GM12873 (cell line): ENCODE measurements around the gene PPP2R5D.

Experiments used
- TF ChIP-seq, protein P1 (sequence below): IDR thresholded peaks from 2 replicates; pipeline ENCODE4 v1.5.1; 2012; ENCODE audit warnings: low read depth, mild to moderate bottlenecking, moderate library complexity, low read length, control low read depth; ENCODE audit not compliant: insufficient read depth; ENCODE audit errors: missing control alignments

Gene PPP2R5D

DNA sequence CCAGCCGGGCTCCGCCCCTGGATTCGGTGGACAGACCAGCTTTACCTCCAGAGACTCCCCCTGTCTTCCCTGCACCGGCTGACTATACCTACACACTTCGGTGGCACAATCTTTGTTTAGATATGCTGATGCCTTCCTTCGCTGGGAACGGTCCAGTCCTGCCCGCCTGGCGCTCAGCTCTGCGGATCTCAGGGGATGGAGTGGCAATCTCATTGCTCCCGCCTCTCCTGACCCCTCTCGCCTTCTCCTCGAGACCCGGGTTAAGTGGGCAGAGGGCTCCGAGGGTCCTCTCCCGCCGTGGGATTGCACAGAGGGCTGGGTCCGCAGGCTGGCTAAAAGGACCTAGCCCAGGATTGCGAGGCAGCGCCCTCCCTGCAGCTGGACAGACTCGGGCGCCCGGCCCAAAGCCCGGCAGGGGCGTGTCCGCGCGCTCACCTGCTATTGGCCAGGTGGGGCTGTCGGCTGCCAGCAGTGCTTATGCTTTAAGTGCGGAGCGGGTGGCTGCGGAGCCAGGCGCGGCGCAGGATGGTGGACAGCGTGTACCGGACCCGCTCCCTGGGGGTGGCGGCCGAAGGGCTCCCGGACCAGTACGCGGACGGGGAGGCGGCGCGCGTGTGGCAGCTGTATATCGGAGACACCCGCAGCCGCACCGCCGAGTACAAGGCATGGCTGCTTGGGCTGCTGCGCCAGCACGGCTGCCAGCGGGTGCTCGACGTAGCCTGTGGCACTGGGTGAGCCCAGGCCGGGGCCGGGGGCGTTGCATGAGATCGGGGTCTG is 23.9 kb upstream of the PPP2R5D start, which contains the start of gene GNMT:
TSS of gene GNMT (plus strand) at position 512 of the 777 bp plus-strand sequence. CDS start at position 526, 14 bp downstream.
- TF ChIP-seq, protein P1, sequence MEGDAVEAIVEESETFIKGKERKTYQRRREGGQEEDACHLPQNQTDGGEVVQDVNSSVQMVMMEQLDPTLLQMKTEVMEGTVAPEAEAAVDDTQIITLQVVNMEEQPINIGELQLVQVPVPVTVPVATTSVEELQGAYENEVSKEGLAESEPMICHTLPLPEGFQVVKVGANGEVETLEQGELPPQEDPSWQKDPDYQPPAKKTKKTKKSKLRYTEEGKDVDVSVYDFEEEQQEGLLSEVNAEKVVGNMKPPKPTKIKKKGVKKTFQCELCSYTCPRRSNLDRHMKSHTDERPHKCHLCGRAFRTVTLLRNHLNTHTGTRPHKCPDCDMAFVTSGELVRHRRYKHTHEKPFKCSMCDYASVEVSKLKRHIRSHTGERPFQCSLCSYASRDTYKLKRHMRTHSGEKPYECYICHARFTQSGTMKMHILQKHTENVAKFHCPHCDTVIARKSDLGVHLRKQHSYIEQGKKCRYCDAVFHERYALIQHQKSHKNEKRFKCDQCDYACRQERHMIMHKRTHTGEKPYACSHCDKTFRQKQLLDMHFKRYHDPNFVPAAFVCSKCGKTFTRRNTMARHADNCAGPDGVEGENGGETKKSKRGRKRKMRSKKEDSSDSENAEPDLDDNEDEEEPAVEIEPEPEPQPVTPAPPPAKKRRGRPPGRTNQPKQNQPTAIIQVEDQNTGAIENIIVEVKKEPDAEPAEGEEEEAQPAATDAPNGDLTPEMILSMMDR, result no peak

DNA sequence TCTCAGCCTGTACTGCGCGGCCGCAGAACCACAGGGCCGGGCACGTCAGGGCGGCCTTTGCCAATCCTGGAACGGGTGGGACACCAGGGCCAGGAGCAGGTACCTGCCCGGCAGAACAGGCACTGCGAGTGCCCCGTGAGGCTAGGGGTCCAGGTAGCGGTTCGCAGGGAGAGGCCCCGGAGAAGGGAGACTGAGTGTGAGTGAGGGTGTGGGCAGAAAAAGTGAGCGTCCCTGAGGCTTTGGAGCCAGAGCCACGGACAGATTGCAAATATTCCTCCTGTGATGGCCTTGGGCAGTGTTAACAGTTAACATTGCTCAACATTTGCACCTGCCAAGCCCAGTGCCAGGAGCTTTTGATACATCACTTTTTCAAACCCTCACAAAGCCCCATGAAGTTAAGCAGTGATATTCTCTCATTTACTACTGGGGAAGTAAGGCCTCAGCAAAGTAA is 23.3 kb upstream of the PPP2R5D start:
- TF ChIP-seq, protein P1, result no peak

DNA sequence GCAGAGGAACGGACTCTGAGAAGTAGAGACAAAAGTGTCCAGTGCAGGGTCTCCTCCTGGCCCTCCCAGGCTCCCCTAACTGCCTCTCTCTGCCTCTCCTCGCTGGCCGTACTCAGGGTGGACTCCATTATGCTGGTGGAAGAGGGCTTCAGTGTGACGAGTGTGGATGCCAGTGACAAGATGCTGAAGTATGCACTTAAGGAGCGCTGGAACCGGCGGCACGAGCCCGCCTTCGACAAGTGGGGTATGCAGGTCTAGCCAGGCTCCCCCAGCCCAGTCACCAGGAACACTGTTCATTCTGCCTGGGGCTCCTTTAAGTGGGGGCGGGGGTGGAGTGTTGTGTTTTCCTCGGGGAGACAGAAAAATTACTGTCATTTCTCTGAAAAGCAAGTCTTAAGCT is 22.3 kb upstream of the PPP2R5D start:
- TF ChIP-seq, protein P1, result no peak

DNA sequence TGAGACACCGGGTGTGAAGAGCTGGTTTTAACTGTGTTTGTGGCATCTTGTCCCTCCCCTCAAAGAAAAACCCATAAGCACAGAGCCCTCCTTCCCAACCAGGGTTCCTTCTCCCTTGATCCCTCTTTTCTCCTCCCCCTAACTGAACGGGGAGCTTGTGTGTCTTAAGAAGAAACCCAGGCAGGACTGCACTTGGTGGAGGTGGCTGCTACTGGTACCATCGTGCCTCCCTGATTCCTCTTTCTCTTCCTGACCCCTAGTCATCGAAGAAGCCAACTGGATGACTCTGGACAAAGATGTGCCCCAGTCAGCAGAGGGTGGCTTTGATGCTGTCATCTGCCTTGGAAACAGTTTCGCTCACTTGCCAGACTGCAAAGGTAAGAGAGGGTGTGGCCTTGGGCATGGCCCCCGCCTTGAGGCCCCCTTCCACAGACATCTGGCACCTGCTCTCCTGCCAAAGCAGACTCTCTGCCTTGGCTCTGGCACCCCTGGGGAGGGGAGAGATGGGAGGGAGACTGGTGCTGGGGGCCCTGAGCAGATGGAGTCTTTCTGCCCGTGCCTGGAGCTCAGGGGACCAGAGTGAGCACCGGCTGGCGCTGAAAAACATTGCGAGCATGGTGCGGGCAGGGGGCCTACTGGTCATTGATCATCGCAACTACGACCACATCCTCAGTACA is 21.7 kb upstream of the PPP2R5D start:
- TF ChIP-seq, protein P1, result no peak

DNA sequence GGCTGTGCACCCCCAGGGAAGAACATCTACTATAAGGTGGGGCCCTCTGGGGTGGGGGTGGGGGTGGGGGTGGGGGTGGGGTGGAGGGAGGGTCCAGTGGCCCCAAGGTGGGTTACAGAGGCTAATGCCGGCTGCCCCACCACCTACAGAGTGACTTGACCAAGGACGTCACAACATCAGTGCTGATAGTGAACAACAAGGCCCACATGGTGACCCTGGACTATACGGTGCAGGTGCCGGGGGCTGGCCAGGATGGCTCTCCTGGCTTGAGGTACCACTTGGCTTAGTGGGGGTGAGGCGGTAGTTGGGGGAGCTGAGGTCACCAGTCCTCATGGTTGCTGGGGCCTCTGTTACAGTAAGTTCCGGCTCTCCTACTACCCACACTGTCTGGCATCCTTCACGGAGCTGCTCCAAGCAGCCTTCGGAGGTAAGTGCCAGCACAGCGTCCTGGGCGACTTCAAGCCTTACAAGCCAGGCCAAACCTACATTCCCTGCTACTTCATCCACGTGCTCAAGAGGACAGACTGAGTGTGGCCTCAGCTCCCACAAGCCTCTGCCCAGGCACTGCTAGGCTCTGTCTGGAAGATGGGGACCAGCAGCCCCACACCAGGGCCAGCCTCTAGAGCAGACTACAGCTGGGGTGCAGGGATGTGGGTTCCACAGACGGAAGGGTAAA is 21.1 kb upstream of the PPP2R5D start:
- TF ChIP-seq, protein P1, result no peak

DNA sequence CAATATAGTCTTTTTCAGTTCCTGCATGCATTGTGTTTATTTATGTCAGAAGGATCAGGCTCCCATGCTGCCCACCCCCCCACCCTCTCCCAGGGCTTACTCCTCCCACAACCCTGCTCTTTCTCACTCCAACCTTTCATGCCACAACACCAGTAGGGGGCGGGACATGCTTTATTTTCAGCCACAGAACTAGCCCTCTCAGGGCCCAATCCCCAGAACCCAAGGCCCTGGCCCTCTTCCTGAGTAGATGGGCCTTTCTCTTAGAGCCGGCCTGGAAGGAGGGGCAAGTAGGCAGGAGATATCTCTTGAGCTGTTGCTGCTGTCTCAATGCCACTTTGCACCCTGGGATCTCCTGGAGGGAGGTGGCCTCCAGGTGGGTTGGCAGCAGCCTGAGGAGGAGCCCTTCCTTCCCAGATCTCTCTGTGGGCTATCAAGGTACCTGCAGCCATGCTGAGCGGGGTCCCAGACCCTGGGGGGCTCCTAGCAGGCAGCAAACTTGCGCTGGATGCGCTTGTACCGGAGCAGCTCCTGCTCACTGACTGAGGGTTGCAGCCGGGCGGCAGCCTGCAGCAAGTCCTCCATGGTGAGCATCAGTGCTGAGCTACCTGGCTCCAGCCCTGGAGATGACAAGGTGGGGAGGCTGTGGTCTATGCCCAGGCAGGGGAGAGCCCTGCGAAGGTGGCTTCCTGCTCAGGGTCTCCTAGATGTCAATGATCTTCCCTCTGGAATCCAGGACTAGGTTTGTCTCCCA is 20.3 kb upstream of the PPP2R5D start:
- TF ChIP-seq, protein P1, result peak; percentile 33

DNA sequence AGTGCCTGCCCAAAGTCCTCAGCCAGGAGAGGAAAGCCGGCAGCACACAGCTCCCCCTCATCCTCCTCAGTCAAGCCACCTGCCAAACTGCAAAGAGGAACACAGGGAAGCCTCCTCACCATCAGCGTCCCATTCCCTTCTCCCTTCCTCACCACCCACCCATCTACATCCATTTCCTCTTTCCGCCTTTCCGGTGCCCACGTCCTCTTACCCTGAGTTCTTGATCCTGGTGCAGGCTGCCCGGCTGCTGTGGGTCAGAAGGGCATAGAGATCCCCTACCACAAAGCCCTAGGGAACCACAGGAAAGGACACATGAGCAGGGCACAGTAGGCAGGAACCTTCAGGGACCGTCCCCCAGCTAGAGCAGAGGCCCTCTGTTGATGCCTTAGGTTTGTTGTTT is 17.8 kb upstream of the PPP2R5D start:
- TF ChIP-seq, protein P1, result no peak
